Caco-2 (cell line): ENCODE measurements around the gene COG3. TPM values are rescaled to one million over a fixed set of nuclear protein-coding genes. Genes with fewer than 3 reads are reported as not detected.

Experiments used
- BruUV-seq: library from RNA; stranded (reverse); fragments of 400-500 nt; replicated peaks from 2 replicates; lab custom pipeline; 2021; lab: Mats Ljungman, UMichigan
- CTCF ChIA-PET: fragments of 300-600 bp; sonication (Branson Sonifier 250); formaldehyde crosslinking; loops from one replicate; lab custom pipeline; 2022; ENCODE audit warnings: antibody characterized with exemption; lab: Charles Lee
- POLR2A ChIA-PET: fragments of 300-600 bp; sonication (Branson Sonifier 250); formaldehyde crosslinking; loops from one replicate; lab custom pipeline; 2022; ENCODE audit warnings: antibody characterized with exemption; lab: Charles Lee
- DNase-seq, 2 experiments: peaks; one replicate each; pipeline versions ENCODE4 v3.0.0 to v3.0.0-alpha.2; 2020 to 2022
- H3K27me3 ChIP-seq: replicated peaks from 2 replicates; pipeline ENCODE4 v1.6.0; 2011; ENCODE audit warnings: low read length; ENCODE audit not compliant: control insufficient read depth, insufficient read depth
- H3K36me3 ChIP-seq: 2 replicates; pipeline ENCODE4 v1.5.1; 2011; ENCODE audit warnings: low read length; ENCODE audit not compliant: control insufficient read depth, insufficient read depth
- H3K4me1 ChIP-seq: fragments of 250-450 bp; sonication (Bioruptor Pico); 2 replicates; pipeline ENCODE4 v1.5.1; 2020; ENCODE audit warnings: mild to moderate bottlenecking
- H3K4me3 ChIP-seq: 2 replicates; pipeline ENCODE4 v1.5.1; 2011; ENCODE audit warnings: low read depth, mild to moderate bottlenecking, control low read depth, low read length
- H3K9me3 ChIP-seq: fragments of 250-450 bp; sonication (Bioruptor Pico); 2 replicates; pipeline ENCODE4 v1.5.1; 2020; ENCODE audit warnings: mild to moderate bottlenecking, moderate library complexity
- H3K27ac Mint-ChIP-seq: one replicate; pipeline ENCODE4 v1.8.0; 2022; ENCODE audit warnings: mixed read lengths; ENCODE audit not compliant: unreplicated experiment
- H3K27me3 Mint-ChIP-seq: one replicate; pipeline ENCODE4 v1.8.0; 2022; ENCODE audit warnings: mixed read lengths; ENCODE audit not compliant: insufficient read depth, unreplicated experiment
- H3K36me3 Mint-ChIP-seq: one replicate; pipeline ENCODE4 v1.8.0; 2022; ENCODE audit warnings: mild to moderate bottlenecking, mixed read lengths; ENCODE audit not compliant: insufficient read depth, unreplicated experiment
- H3K4me1 Mint-ChIP-seq: one replicate; pipeline ENCODE4 v1.8.0; 2022; ENCODE audit warnings: low read depth, mixed read lengths; ENCODE audit not compliant: unreplicated experiment
- H3K4me3 Mint-ChIP-seq: one replicate; pipeline ENCODE4 v1.8.0; 2022; ENCODE audit warnings: mild to moderate bottlenecking, moderate library complexity, mixed read lengths; ENCODE audit not compliant: unreplicated experiment
- H3K9me3 Mint-ChIP-seq: one replicate; pipeline ENCODE4 v1.8.0; 2022; ENCODE audit warnings: mixed read lengths; ENCODE audit not compliant: unreplicated experiment
- CTCF ChIP-seq, 2 experiments: fragments of 200-600 bp in 1 of 2; IDR thresholded peaks; 1 replicate in 1 of 2; 2 replicates in 1 of 2; pipeline versions ENCODE4 v1.5.1 to v1.8.0; 2011 to 2022; ENCODE audit warnings: antibody characterized with exemption in 1 of 2, control low read depth in 1 of 2, inconsistent platforms in 1 of 2, low read depth in 1 of 2, low read length in 1 of 2, mild to moderate bottlenecking in 1 of 2, moderate library complexity in 1 of 2; ENCODE audit not compliant: insufficient read depth in 1 of 2, severe bottlenecking in 1 of 2, unreplicated experiment in 1 of 2
- intact Hi-C: fragments of 100-400 bp; cut with micrococcal nuclease; formaldehyde crosslinking; loops from one replicate; pipeline ENCODE4 v1.10.0; 2022; ENCODE audit not compliant: unreplicated experiment
- total RNA-seq: library from RNA; stranded (reverse); gene quantifications from 2 replicates; pipeline ENCODE4 v1.2.3, GENCODE V29; 2022

The COG3 gene
- total RNA-seq, 1 experiment from 2014 or later, result 35.8 TPM

- ChIA-PET CTCF (interaction anchor here (0.5 kb wide), 1 partner anchor 53 kb away, joined by 3 read pairs; no protein-coding TSS in a partner anchor), POLR2A (no interaction called here)
- BruUV-seq, result no TSS peak
- DNase-seq, result no peak
- Histone ChIP-seq H3K9me3 (no peaks in the 10 kb centered on the region), H3K36me3 (peaks cover 2% of the 10 kb centered on the region; the same call in 1 of the 2 replicates), H3K4me1 (no peaks in the 10 kb centered on the region), H3K4me3 (no peak overlapping the region), H3K27me3 (no peaks in the 10 kb centered on the region)
- intact Hi-C loops, result no loop called here
- Mint-ChIP-seq H3K27me3 (no peaks in the 10 kb centered on the region), H3K9me3 (no peaks in the 10 kb centered on the region), H3K4me1 (no peaks in the 10 kb centered on the region), H3K4me3 (no peak overlapping the region), H3K27ac (no peak overlapping the region), H3K36me3 (peaks cover 61% of the 10 kb centered on the region)
- TF ChIP-seq CTCF (IDR thresholded peaks at IDR 0.05; ENCODE audit: insufficient read depth in 1 of 2, low read depth in 1 of 2, low read length in 1 of 2, severe bottlenecking in 1 of 2, unreplicated experiment in 1 of 2), result no peak
These were observed 38.9 kb downstream of the COG3 start for GRCh38 chr13:45503658-45504057.

- no peak for TF ChIP-seq CTCF (IDR thresholded peaks at IDR 0.05; ENCODE audit: insufficient read depth in 1 of 2, low read depth in 1 of 2, low read length in 1 of 2, severe bottlenecking in 1 of 2, unreplicated experiment in 1 of 2)
- BruUV-seq, result no TSS peak
- H3K27me3 ChIP-seq, result no peaks in the 10 kb centered on the region
- H3K4me3 Mint-ChIP-seq, result no peak overlapping the region
- DNase-seq, result no peak
- H3K4me3 ChIP-seq, result no peak overlapping the region
- H3K4me1 Mint-ChIP-seq, result peaks cover 5% of the 10 kb centered on the region
- POLR2A ChIA-PET, result no interaction called here
- no peaks in the 10 kb centered on the region for H3K9me3 ChIP-seq
- peaks cover 6% of the 10 kb centered on the region for H3K4me1 ChIP-seq
- intact Hi-C loops, result no loop called here
- no peaks in the 10 kb centered on the region for H3K9me3 Mint-ChIP-seq
- peaks cover 54% of the 10 kb centered on the region for H3K36me3 Mint-ChIP-seq
- peaks cover 4% of the 10 kb centered on the region; the same call in 1 of the 2 replicates for H3K36me3 ChIP-seq
- CTCF ChIA-PET, result no interaction called here
- H3K27me3 Mint-ChIP-seq, result no peaks in the 10 kb centered on the region
- H3K27ac Mint-ChIP-seq, result no peak overlapping the region
These were observed 42.1 kb downstream of the COG3 start for GRCh38 chr13:45506811-45507210.

GRCh38 chr13:45508776-45509175, 44.0 kb downstream of the COG3 start:
- no peaks in the 10 kb centered on the region for H3K9me3 ChIP-seq
- CTCF ChIA-PET, result no interaction called here
- H3K4me3 Mint-ChIP-seq, result no peak overlapping the region
- H3K27ac Mint-ChIP-seq, result no peak overlapping the region
- intact Hi-C loops, result no loop called here
- H3K27me3 Mint-ChIP-seq, result no peaks in the 10 kb centered on the region
- peaks cover 10% of the 10 kb centered on the region for H3K4me1 ChIP-seq
- no peaks in the 10 kb centered on the region for H3K27me3 ChIP-seq
- TF ChIP-seq CTCF (IDR thresholded peaks at IDR 0.05; ENCODE audit: insufficient read depth in 1 of 2, low read depth in 1 of 2, low read length in 1 of 2, severe bottlenecking in 1 of 2, unreplicated experiment in 1 of 2), result no peak
- H3K4me1 Mint-ChIP-seq, result peaks cover 6% of the 10 kb centered on the region
- H3K4me3 ChIP-seq, result no peak overlapping the region
- peaks cover 49% of the 10 kb centered on the region for H3K36me3 Mint-ChIP-seq
- no TSS peak for BruUV-seq
- no peaks in the 10 kb centered on the region for H3K9me3 Mint-ChIP-seq
- POLR2A ChIA-PET, result no interaction called here
- no peak for DNase-seq
- peaks cover 4% of the 10 kb centered on the region; the same call in 1 of the 2 replicates for H3K36me3 ChIP-seq
